ENCODE data around the gene CDT1.

DNA sequence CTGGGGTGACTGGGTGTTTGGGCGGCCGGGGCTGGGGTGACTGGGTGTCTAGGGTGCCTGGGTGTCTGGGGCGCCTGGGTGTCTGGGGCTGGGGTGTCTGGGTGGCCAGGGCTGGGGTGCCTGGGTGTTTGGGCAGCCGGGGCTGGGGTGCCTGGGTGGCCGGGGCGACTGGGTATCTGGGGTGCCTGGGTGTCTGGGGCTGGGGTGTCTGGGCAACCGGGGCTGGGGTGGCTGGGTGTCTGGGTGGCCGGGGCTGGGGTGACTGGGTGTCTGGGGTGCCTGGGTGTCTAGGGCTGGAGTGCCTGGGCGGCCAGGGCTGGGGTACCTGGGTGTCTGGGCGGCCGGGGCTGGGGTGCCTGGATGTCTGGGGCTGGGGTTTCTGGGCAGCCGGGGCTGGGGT, 21.6 kb downstream of the CDT1 start:
- TF ChIP-seq CTCF (IDR thresholded peaks at IDR 0.05; ENCODE audit: poor library complexity) = no peak
- TF ChIP-seq EZH2 (IDR thresholded peaks at IDR 0.05; ENCODE audit: borderline replicate concordance) = no peak
